GM21717 (cell line): ENCODE data around the gene GNG7.
"Not testable (repeated sequence)": the region's sequence is repeated elsewhere in the genome, so short reads cannot be mapped to it uniquely, and the experiment has no call there.

ENCODE experiments used
- ATAC-seq: cut with Tn5 transposase; IDR thresholded peaks from one replicate; pipeline ENCODE4 v1.9.1; 2021; ENCODE audit warnings: mild to moderate bottlenecking, moderate library complexity; ENCODE audit not compliant: unreplicated experiment

Gene GNG7

GRCh38 chr19:2646866-2647535 lies 55.5 kb downstream of the GNG7 start:
- no peak for ATAC-seq

- no peak for ATAC-seq
These were observed 56.7 kb downstream of the GNG7 start for GRCh38 chr19:2645826-2646225.

GRCh38 chr19:2643123-2643737 lies 59.3 kb downstream of the GNG7 start:
- not testable (repeated sequence) for ATAC-seq

GRCh38 chr19:2641332-2641698 lies 61.2 kb downstream of the GNG7 start:
- ATAC-seq = no peak

- no peak for ATAC-seq
These were observed 61.7 kb downstream of the GNG7 start for GRCh38 chr19:2640563-2641331.

- ATAC-seq = no peak
These were observed 62.5 kb downstream of the GNG7 start for GRCh38 chr19:2639999-2640398.

GRCh38 chr19:2638417-2638940 lies 64.0 kb downstream of the GNG7 start:
- no peak for ATAC-seq

GRCh38 chr19:2636897-2637683 lies 65.4 kb downstream of the GNG7 start:
- ATAC-seq = no peak

GRCh38 chr19:2636141-2636896 lies 66.2 kb downstream of the GNG7 start:
- ATAC-seq = no peak

- no peak for ATAC-seq
These were observed 67.5 kb downstream of the GNG7 start for GRCh38 chr19:2634960-2635359.

GRCh38 chr19:2634228-2634951 lies 68.1 kb downstream of the GNG7 start:
- ATAC-seq = no peak

- ATAC-seq = no peak
These were observed 68.8 kb downstream of the GNG7 start for GRCh38 chr19:2633693-2634075.

- ATAC-seq = no peak
These were observed 71.2 kb downstream of the GNG7 start for GRCh38 chr19:2631213-2631821.

GRCh38 chr19:2630352-2631001 lies 72.0 kb downstream of the GNG7 start:
- ATAC-seq = no peak

- no peak for ATAC-seq
These were observed 72.8 kb downstream of the GNG7 start for GRCh38 chr19:2629491-2630351.

GRCh38 chr19:2628597-2628996 lies 73.9 kb downstream of the GNG7 start:
- ATAC-seq = no peak

GRCh38 chr19:2627855-2628254 lies 74.6 kb downstream of the GNG7 start:
- ATAC-seq = no peak

GRCh38 chr19:2627319-2627829 lies 75.1 kb downstream of the GNG7 start:
- no peak for ATAC-seq
